ENCODE results near the gene NACC1.
A peak's percentile ranks its signal among the peaks of the same experiment; 100 is the strongest.

NACC1 gene

DNA sequence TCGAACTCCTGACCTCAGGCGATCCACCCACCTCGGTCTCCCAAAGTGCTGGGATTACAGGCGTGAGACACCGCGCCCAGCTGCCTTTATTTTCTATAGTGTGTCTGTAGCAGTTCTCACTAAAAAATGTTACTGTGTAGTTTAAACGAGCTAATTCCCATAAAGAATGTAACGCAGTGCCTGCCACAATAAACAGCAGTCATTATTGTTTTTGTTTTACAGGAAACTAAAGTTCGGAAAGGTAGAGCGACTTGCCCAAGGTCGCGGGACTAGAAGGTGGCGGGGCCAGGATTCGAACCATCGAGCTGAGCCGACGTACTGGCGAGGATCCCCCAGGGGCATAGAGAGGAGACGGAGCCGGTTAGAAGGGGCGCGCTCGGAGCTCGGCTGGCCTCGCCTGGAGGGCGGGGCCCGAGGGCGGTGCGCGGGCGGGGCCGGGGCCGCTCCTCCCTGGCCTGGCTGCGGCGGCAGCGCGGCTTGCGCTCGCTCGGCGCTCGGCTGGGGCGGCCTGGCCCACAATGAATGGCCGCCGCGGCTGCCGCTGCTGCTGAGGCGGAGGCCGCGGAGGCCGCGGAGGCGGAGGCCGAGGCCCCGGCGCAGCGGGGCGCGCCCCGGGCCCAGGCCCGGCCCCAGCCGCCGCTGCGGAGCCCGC is at the start of gene NACC1:
TSS of gene NACC1 (plus strand) at position 493 of the 652 bp plus-strand sequence. CDS start 16,944 bp downstream, outside the sequence.
- Mint-ChIP-seq H3K27ac (peak within 1 kb of the TSS; percentile 83), H3K9me3 (no peaks in the 10 kb centered on the region), H3K36me3 (ENCODE audit: low read depth) (peaks cover 60% of the 10 kb centered on the region), H3K4me1 (ENCODE audit: low read depth) (peaks cover 68% of the 10 kb centered on the region), H3K27me3 (no peaks in the 10 kb centered on the region), H3K4me3 (peak within 1 kb of the TSS; percentile 89)
- intact Hi-C loops (cut with micrococcal nuclease), result loop anchor here (2.0 kb wide), 1 partner anchor 33 kb away; the partner anchor contains the start of genes IER2 and STX10

DNA sequence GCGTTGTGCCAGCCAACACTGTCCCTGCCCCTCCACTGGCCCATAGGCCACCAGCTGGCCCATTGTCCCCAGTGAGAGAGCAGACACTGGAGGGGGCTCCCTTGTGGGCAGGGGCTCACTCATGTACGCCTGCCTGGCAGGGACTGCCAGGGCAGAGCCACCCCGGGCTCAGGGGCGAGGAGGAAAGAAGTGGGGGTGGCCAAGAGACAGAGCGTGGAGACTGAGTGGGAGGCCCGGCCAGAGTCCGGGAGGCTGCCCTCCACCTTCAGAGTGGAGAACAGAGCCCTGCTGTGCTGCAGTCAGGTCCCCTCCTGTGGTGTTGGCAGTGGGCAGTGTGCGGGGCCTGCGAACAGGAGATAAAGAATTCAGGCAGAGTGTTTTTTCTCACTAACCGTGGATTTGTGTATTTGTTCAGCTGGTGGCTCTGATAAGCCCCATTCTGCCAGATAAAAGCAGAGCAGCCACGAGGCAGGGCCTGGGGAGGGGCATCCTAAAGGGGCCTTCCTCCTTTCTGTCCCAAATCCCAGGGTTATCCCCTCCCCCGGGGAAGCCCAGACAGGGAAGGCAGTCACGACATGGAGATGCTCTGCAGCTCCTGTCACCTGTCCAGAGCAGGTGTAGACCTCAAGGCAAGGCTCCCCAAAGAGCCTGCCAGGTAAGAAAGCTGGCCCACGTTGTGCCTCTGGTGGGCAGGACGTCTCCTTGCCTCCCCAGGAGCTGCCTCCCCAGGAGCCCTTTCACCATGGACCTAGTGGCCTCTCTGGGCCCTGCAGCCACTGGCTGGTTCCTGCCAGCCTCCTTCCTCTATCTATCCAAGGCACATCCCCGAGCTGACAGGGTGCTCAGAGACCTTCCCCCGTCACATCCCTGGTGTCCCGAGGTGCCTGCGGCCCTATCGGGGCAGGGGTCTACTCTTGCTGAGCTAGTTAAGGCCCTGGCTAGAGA is 48.4 kb upstream of the NACC1 start:
- intact Hi-C loops (cut with micrococcal nuclease), result no loop called here
- Mint-ChIP-seq H3K27me3 (peaks cover 4% of the 10 kb centered on the region), H3K36me3 (ENCODE audit: low read depth) (no peaks in the 10 kb centered on the region), H3K9me3 (no peaks in the 10 kb centered on the region), H3K27ac (no peak overlapping the region), H3K4me1 (ENCODE audit: low read depth) (peaks cover 14% of the 10 kb centered on the region), H3K4me3 (no peak overlapping the region)

DNA sequence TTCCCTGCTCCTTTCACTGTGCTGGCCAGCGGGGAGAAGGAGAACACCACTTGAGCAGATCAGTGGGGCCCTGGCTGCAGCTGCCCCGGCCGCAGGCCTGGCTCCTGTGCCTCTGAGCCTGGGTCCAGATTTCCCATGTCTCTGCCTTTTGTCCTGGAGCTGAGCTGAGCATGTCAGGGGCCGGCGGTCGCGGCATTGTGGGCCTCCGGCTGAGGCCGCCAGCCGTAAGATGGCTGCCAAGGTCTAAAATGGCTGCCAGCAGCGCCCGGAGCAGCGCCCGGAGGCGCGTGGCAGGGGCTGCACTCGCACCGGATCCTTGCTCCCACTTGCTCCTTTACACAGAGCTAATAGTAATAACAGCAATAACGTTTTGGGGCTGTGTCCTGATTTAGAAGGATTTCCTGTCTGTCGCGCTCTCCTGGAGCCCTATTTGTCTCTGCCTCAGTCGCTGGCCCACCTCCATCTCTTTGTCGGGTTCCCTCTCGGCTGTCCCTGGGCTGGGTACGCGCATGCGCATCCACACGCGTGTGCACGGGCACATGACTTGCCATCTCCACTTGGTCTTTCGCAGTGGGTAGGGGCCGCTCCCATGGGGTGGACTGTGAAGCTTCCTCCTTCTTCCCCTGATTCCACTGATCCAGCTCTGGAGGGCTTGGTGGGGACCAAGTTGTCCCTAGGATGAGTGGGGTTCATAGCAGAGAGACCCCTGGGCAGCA is 47.5 kb upstream of the NACC1 start:
- Mint-ChIP-seq H3K4me1 (ENCODE audit: low read depth) (peaks cover 14% of the 10 kb centered on the region), H3K36me3 (ENCODE audit: low read depth) (no peaks in the 10 kb centered on the region), H3K27ac (no peak overlapping the region), H3K27me3 (peaks cover 4% of the 10 kb centered on the region), H3K9me3 (no peaks in the 10 kb centered on the region), H3K4me3 (no peak overlapping the region)
- intact Hi-C loops (cut with micrococcal nuclease), result no loop called here

DNA sequence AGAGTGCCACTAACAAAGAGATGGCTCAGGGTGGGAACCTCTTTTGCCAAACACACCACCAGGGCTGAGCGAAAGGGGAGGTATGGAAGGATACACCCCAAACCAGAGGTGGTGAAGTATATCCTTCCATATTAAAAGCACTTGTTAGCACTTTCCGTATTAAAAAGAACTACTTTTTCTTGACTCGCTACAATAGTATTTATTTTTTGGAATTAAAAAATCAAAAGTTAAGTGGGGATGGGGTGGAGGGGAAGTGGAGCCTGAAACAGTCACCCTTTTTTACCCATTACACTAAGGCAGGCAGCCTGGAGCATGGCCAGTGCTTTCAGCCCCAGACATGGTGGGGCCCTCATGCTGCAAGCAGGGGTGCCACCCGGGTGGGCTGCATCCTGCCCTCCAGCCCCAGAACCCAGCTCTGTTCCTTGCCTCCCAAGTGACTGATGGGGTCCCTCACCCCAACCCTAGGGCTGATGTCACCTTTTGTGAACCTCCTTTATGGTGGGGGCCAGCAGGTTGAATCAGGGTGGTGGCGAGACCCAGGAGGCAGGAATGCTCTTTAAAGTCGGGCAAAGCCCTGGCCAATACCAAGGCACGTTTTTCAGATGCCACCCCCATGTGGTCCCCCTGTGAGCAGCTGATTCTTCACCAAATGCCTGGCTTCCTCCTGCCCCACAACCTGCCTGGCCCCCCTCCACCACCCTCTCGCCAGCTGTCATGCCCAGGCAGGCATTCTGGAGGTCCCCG is 46.4 kb upstream of the NACC1 start:
- peaks cover 4% of the 10 kb centered on the region for H3K27me3 Mint-ChIP-seq
- intact Hi-C loops (cut with micrococcal nuclease), result no loop called here
- H3K9me3 Mint-ChIP-seq, result no peaks in the 10 kb centered on the region
- peaks cover 8% of the 10 kb centered on the region for H3K4me1 Mint-ChIP-seq (ENCODE audit: low read depth)
- no peaks in the 10 kb centered on the region for H3K36me3 Mint-ChIP-seq (ENCODE audit: low read depth)
- no peak overlapping the region for H3K4me3 Mint-ChIP-seq
- H3K27ac Mint-ChIP-seq, result no peak overlapping the region

DNA sequence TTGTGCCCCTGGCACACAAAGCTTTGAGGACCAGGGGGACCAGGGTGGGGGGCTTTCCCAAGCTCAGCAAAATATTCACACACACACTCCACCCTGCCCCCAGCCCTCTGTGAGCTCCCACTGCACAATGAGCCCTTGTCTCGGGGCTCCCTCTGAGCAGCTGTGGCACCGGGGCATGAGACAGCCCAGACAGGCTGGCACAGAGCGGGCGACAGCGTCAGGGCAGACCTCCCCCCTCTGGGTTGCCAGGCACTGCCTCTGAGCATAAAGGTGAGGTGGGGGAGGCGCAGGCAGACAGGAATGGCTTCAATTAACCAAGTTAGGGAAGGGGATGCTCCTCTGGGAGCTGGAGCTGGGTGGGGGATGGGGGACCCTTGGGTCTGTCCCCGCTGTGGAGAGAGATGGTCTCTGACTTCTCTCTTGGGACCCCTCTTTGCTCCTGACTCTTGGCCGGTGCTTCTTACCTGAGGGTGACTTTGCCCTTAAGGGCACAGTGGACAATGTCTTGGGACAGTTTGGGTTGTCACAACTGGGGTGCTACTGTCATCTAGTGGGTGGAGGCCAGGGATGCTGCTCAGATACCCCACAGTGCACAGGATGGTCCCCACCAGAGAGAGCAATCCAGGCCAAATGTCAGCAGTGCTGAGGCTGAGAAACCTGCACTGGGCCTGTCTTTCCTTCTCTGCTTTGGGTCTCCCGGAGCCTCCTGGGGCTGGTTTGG is 45.7 kb upstream of the NACC1 start:
- peaks cover 9% of the 10 kb centered on the region for H3K4me1 Mint-ChIP-seq (ENCODE audit: low read depth)
- peaks cover 7% of the 10 kb centered on the region for H3K27me3 Mint-ChIP-seq
- intact Hi-C loops (cut with micrococcal nuclease), result no loop called here
- no peaks in the 10 kb centered on the region for H3K9me3 Mint-ChIP-seq
- no peaks in the 10 kb centered on the region for H3K36me3 Mint-ChIP-seq (ENCODE audit: low read depth)
- no peak overlapping the region for H3K4me3 Mint-ChIP-seq
- no peak overlapping the region for H3K27ac Mint-ChIP-seq

DNA sequence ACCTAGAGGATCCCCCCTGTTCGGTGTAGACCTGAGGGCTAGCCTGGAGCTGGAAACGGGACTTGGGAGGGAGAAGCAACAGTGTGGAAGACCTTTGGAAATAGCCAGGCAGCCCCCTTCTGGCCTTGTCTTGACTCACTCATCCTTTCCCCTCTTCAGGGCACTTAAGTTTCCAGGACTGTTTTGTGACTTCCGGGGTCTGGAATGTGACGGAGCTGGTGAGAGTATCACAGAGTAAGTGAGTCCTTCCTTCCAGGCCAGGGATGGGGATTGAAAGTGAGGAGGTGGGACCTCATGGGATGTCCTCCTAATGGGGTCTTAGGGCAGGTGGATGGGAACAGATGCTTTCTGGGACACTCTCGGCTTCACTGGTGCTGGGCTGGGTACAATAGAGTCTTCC is 44.8 kb upstream of the NACC1 start:
- intact Hi-C loops (cut with micrococcal nuclease), result no loop called here
- H3K9me3 Mint-ChIP-seq, result no peaks in the 10 kb centered on the region
- H3K27me3 Mint-ChIP-seq, result peaks cover 12% of the 10 kb centered on the region
- H3K36me3 Mint-ChIP-seq (ENCODE audit: low read depth), result no peaks in the 10 kb centered on the region
- H3K27ac Mint-ChIP-seq, result no peak overlapping the region
- peaks cover 6% of the 10 kb centered on the region for H3K4me1 Mint-ChIP-seq (ENCODE audit: low read depth)
- H3K4me3 Mint-ChIP-seq, result no peak overlapping the region

DNA sequence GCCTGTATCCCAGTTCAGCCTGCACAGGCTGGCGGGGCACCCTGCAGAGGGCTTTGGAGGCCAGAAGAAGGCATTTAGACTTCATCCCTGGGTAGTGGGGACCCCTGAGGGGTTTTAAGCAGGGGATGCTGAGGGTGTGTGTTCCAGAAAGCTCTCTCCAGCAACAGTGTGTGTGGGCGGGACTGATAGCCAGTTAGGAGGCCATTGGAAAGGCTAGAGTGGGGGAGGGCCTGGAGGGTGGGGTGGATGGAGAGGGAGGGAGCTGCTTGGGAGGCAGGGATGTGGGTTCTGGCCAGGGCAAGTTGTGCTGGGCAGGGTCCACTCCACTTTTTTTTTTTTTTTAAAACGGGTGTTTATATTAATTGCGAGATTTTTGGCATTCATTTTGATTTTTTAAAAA is 43.7 kb upstream of the NACC1 start:
- Mint-ChIP-seq H3K9me3 (no peaks in the 10 kb centered on the region), H3K27me3 (peaks cover 10% of the 10 kb centered on the region), H3K27ac (no peak overlapping the region), H3K36me3 (ENCODE audit: low read depth) (no peaks in the 10 kb centered on the region), H3K4me1 (ENCODE audit: low read depth) (peaks cover 13% of the 10 kb centered on the region), H3K4me3 (no peak overlapping the region)
- intact Hi-C loops (cut with micrococcal nuclease), result no loop called here

DNA sequence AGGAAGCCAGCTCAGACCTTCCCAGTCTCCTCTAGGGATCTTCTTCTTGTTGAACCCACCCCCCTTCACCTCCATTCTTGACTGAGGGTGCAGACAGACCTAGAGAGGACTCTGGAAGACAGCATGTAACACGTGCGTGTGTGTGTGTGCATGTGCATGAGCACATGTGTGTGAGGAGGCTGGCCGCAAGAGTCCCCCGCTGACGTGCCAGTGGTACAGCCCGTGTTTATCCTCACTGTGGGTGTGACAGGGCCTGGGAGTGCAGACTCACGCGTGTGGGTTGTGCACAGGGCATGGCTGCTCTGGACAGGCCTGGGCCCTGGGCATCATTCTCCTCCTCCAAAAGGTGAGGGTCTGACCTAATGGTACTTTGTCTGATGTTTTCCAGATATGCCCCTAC is 41.7 kb upstream of the NACC1 start:
- intact Hi-C loops (cut with micrococcal nuclease), result no loop called here
- Mint-ChIP-seq H3K4me1 (ENCODE audit: low read depth) (peaks cover 18% of the 10 kb centered on the region), H3K4me3 (no peak overlapping the region), H3K36me3 (ENCODE audit: low read depth) (no peaks in the 10 kb centered on the region), H3K27me3 (peaks cover 11% of the 10 kb centered on the region), H3K9me3 (no peaks in the 10 kb centered on the region), H3K27ac (no peak overlapping the region)

DNA sequence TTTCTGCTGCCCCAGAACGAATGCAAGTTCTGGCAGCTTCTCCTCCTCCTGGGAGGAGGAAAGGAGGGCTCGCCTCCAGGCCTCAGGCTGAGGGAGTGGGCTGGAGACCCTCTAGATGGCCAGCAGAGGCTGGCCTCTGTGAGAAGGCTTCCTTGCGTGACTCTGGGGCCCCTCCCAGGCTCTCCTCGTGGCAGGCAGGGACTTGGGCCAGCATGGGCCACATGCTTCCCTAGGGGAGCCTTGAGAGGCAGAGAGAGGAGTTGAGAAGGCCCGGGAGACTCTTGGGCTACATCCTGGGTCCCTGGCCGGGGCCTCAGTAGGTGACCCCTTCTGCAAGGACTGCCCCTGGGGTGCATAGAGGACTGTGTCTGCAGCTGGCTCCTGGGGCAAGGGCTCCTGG is 41.3 kb upstream of the NACC1 start:
- peaks cover 18% of the 10 kb centered on the region for H3K4me1 Mint-ChIP-seq (ENCODE audit: low read depth)
- H3K36me3 Mint-ChIP-seq (ENCODE audit: low read depth), result no peaks in the 10 kb centered on the region
- no peaks in the 10 kb centered on the region for H3K9me3 Mint-ChIP-seq
- no peak overlapping the region for H3K27ac Mint-ChIP-seq
- peaks cover 14% of the 10 kb centered on the region for H3K27me3 Mint-ChIP-seq
- intact Hi-C loops (cut with micrococcal nuclease), result no loop called here
- H3K4me3 Mint-ChIP-seq, result no peak overlapping the region

DNA sequence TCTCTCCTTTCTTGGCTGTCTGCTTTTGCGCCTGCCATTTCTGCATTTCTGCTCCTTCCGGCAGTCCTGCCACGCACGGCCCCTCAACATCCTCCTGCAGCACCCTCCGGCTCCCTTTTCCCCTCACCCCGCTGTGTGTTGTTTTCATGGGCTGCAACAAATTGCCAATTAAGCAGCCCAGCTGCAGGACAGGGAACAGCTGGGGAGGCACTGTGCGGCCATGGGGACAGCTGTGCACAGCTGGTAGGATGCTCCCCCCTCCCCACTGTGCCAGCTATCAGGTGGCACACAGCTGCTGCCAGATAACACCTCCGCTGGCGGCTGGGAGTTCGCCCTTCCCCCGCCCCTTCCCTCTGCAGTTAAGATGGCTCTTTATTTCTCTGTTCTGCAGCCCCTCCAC is 40.8 kb upstream of the NACC1 start:
- Mint-ChIP-seq H3K9me3 (no peaks in the 10 kb centered on the region), H3K27me3 (peaks cover 14% of the 10 kb centered on the region), H3K36me3 (ENCODE audit: low read depth) (no peaks in the 10 kb centered on the region), H3K4me3 (no peak overlapping the region), H3K27ac (no peak overlapping the region), H3K4me1 (ENCODE audit: low read depth) (peaks cover 18% of the 10 kb centered on the region)
- intact Hi-C loops (cut with micrococcal nuclease), result no loop called here

DNA sequence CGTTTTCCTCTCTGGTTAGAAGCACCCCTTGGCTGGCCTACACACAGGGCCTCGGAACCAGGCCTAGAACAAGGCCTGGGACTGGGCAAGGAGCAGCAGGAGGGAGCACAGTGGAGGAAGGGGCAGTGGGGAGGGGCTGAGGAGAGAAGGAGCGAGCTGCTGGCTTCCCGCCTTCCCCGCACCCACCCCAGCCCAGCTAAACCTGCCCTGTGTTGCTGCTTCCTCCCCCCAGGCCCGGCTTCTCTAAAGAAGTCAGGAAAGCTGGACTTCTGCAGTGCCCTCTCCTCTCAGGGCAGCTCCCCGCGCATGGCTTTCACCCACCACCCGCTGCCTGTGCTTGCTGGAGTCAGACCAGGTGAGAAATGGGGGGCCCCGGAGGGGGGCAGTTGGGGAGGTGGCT is 39.7 kb upstream of the NACC1 start:
- H3K4me1 Mint-ChIP-seq (ENCODE audit: low read depth), result peaks cover 18% of the 10 kb centered on the region
- no peak overlapping the region for H3K4me3 Mint-ChIP-seq
- no peak overlapping the region for H3K27ac Mint-ChIP-seq
- no peaks in the 10 kb centered on the region for H3K9me3 Mint-ChIP-seq
- H3K27me3 Mint-ChIP-seq, result peaks cover 14% of the 10 kb centered on the region
- intact Hi-C loops (cut with micrococcal nuclease), result no loop called here
- no peaks in the 10 kb centered on the region for H3K36me3 Mint-ChIP-seq (ENCODE audit: low read depth)

DNA sequence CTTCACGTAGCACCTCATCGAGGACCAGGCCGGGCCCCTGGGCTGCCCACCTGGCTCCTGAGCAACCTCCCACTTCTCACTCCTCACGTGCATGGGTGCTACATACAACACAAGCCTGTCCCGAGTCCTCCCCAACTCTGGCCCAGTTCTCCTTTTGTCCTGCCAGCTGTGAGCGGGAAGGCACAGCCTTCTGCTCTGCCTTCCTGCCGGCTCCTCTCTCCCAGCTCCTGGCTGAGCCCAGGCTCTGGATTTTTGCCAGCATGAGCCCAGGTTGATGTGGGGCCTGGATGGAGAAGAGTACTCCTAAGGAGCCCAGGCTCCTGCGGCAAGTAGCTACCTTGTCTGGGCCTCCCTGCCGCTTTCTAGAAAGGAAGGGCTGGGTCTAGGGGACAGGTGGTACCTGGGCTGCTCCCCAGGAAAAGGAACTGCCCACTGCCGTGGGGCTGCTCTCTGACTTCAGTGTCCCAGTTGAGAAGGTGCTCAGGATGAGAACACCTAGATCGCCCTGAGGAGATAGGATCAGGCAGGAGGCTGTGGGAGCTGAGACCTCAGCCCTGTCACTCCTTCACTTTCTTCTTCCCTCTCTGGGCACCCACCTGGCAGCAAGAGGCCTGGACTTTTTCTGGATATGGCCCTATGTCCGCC is 39.0 kb upstream of the NACC1 start:
- H3K36me3 Mint-ChIP-seq (ENCODE audit: low read depth), result no peaks in the 10 kb centered on the region

More for the DNA sequence above, 39.0 kb upstream of the NACC1 start:
- H3K9me3 Mint-ChIP-seq, result no peaks in the 10 kb centered on the region
- peaks cover 18% of the 10 kb centered on the region for H3K4me1 Mint-ChIP-seq (ENCODE audit: low read depth)
- H3K27me3 Mint-ChIP-seq, result peaks cover 14% of the 10 kb centered on the region
- no peak overlapping the region for H3K4me3 Mint-ChIP-seq
- intact Hi-C loops (cut with micrococcal nuclease), result no loop called here
- peak overlapping the region; percentile 7 for H3K27ac Mint-ChIP-seq
